C4-2B (cell line): ENCODE results near the gene CACNA1B.

ENCODE experiments used
- CTCF ChIP-seq: fragments of 450-650 bp; conservative IDR thresholded peaks from 2 replicates; pipeline ENCODE4 v1.5.1; 2017; ENCODE audit warnings: mild to moderate bottlenecking
- ZFX ChIP-seq: fragments of 450-650 bp; IDR thresholded peaks from 2 replicates; pipeline ENCODE4 v1.6.1; 2017

DNA sequence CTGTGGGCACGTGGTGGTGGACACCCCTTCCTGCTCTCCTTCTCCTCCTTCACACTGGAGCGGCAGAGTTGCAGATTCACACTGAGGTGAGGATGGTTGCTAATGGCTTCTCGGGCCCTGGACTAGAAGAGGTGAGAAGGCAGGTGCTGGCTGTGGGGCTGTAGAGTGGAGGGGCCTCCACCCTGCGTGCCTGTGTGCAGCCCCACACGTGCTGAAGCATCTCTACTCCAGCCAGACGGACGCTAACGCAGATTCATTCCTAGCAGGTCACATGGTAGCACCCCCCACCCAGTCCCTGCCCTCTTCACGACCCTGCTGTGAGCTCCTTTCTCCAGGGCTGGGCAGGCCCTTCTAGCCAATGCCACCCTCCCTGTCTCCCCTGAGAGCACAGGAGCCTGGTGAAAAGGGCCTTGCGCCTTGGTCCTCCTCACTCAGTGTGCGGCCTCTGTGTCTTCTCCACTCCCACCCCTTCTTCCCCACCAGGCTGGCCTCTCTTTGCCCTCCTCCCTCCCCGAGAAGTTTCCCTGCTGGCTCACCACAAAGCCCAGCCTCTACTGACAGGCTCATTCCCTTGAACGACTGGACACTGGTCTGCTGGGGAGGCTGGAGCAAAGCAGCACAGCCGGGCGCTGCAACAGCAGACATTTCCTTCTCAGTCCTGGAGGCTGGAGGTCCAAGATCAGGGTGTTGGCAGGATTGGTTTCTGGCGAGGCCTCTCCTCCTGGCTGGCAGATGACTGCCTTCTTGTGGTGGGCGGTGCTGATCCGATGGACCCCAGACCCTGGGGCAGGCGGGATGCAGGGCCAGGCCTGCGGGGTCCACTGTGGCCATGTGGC, 14.2 kb downstream of the CACNA1B start:
- no peak for TF ChIP-seq CTCF
- no peak for TF ChIP-seq ZFX
